ENCODE results near the gene MND1. TPM values are rescaled to one million over a fixed set of nuclear protein-coding genes. Genes with fewer than 3 reads are reported as not detected.
A peak's percentile ranks its signal among the peaks of the same experiment; 100 is the strongest.
"Not testable (repeated sequence)": the region's sequence is repeated elsewhere in the genome, so short reads cannot be mapped to it uniquely, and the experiment has no call there.

MND1 gene
- total RNA-seq, 2 donors from 2014 or later: 15.4 to 30.3 TPM

DNA sequence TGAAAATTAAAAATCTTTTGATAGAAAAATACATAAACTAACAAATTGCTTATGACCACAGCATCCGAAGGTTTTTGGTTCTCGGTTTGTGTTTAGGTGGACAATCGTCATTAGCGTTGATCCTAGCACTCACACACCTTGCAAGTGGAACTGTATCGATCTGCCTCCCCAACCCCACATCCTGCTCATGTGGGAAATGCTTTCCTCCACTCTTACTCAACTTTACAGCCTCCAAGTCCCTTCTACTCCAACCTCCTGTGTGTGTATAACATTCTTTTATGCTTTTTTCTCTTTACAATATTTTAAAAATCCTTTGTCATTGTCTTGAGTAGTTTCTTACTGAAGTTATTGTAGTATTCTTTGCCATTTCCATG, 106.0 kb downstream of the MND1 start:
- H3K4me1 Mint-ChIP-seq: peaks cover 14% of the 10 kb centered on the region
- Histone ChIP-seq H3K9ac (ENCODE audit: extremely low read depth, low read length, poor library complexity, severe bottlenecking) (no peak overlapping the region), H3K4me3 (ENCODE audit: low read length) (no peak overlapping the region), H3K27ac (ENCODE audit: low read depth, low read length) (no peak overlapping the region), H3K27me3 (ENCODE audit: control insufficient read depth, insufficient read depth, low read length, poor library complexity, severe bottlenecking) (no peaks in the 10 kb centered on the region), H3K9me3 (ENCODE audit: control insufficient read depth, low read length) (no peaks in the 10 kb centered on the region), H3K4me1 (ENCODE audit: control insufficient read depth, insufficient read depth, low read length) (peaks cover 5% of the 10 kb centered on the region), H3K36me3 (ENCODE audit: control insufficient read depth, insufficient read depth, low read length) (no peaks in the 10 kb centered on the region)
- H3K36me3 Mint-ChIP-seq (ENCODE audit: low read depth): no peaks in the 10 kb centered on the region
- WGBS, 2 experiments (ENCODE audit: insufficient coverage in 1 of 2, insufficient read length in 1 of 2): 90 to 98% methylated on average over 5 of the region's 5 CpGs
- H3K27ac Mint-ChIP-seq: no peak overlapping the region
- H3K27me3 Mint-ChIP-seq (ENCODE audit: insufficient read depth): peaks cover 9% of the 10 kb centered on the region
- peak; percentile 4 for DNase-seq
- H3K4me3 Mint-ChIP-seq: no peak overlapping the region
- TF ChIP-seq CTCF (conservative IDR thresholded peaks at IDR 0.05): no peak
- no peaks in the 10 kb centered on the region for H3K9me3 Mint-ChIP-seq

- not testable (repeated sequence) for H3K9me3 Mint-ChIP-seq; H3K36me3 ChIP-seq (ENCODE audit: control insufficient read depth, insufficient read depth, low read length); H3K4me3 Mint-ChIP-seq; H3K27ac ChIP-seq (ENCODE audit: low read depth, low read length); H3K9ac ChIP-seq (ENCODE audit: extremely low read depth, low read length, poor library complexity, severe bottlenecking); H3K36me3 Mint-ChIP-seq (ENCODE audit: low read depth); H3K27me3 Mint-ChIP-seq (ENCODE audit: insufficient read depth); H3K9me3 ChIP-seq (ENCODE audit: control insufficient read depth, low read length); H3K27me3 ChIP-seq (ENCODE audit: control insufficient read depth, insufficient read depth, low read length, poor library complexity, severe bottlenecking); H3K27ac Mint-ChIP-seq; H3K4me1 ChIP-seq (ENCODE audit: control insufficient read depth, insufficient read depth, low read length); H3K4me3 ChIP-seq (ENCODE audit: low read length); DNase-seq
- 62 to 77% methylated on average over 12 to 13 of the region's 13 CpGs for WGBS, 2 experiments (ENCODE audit: insufficient coverage in 1 of 2, insufficient read length in 1 of 2)
- H3K4me1 Mint-ChIP-seq: peaks cover 14% of the 10 kb centered on the region
These were observed 106.7 kb downstream of the MND1 start for GRCh38 chr4:153451145-153451544.

DNA sequence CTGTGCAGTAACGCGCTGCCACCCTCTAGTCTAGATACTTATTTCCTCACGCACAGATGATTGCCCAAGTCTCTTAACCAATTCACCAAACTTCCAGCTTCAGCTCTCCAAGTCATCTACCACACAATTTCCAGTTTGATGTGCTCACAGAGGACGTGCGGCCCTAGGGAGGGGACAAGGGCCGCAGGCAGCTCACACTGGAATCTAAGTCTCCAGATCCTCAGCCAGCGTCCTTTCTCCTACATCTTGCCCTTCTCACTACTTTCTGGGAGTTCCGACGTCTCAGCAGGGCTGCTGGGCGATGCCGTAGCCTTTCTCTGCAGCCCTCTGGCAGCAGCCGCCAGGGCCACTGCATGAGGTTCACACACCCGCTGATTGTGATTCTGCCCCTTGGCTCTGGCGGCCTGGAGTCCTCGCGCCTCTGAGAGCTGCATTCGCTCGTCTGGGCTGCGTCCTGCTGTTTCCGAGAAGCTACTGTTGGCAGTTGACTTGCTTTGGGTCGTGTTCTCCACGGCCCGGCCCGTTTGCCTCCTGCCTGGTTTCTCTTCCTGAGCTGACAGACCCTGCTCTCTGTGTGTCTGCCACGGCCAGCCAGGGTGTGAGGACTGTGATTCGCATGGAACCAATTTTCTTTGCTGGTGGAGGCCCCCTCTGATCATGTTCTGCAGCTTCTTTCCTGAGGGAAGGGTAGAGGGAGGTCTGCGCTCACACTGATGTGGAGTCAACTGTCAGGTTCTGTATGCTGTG, 107.6 kb downstream of the MND1 start:
- Mint-ChIP-seq H3K36me3 (ENCODE audit: low read depth) (no peaks in the 10 kb centered on the region), H3K9me3 (peaks cover 3% of the 10 kb centered on the region), H3K4me1 (peaks cover 14% of the 10 kb centered on the region), H3K27ac (no peak overlapping the region), H3K4me3 (no peak overlapping the region), H3K27me3 (ENCODE audit: insufficient read depth) (peaks cover 9% of the 10 kb centered on the region)
- peak; percentile 93 for DNase-seq
- no peak overlapping the region for H3K9ac ChIP-seq (ENCODE audit: extremely low read depth, low read length, poor library complexity, severe bottlenecking)
- H3K9me3 ChIP-seq (ENCODE audit: control insufficient read depth, low read length): no peaks in the 10 kb centered on the region
- peak; percentile 38 for TF ChIP-seq CTCF (conservative IDR thresholded peaks at IDR 0.05)
- no peaks in the 10 kb centered on the region for H3K36me3 ChIP-seq (ENCODE audit: control insufficient read depth, insufficient read depth, low read length)
- peaks cover 5% of the 10 kb centered on the region for H3K4me1 ChIP-seq (ENCODE audit: control insufficient read depth, insufficient read depth, low read length)
- H3K27me3 ChIP-seq (ENCODE audit: control insufficient read depth, insufficient read depth, low read length, poor library complexity, severe bottlenecking): no peaks in the 10 kb centered on the region
- no peak overlapping the region for H3K27ac ChIP-seq (ENCODE audit: low read depth, low read length)
- 52 to 58% methylated on average over 15 to 27 of the region's 27 CpGs for WGBS, 2 experiments (ENCODE audit: insufficient coverage in 1 of 2, insufficient read length in 1 of 2)
- no peak overlapping the region for H3K4me3 ChIP-seq (ENCODE audit: low read length)
